MCF 10A (cell line): ENCODE data around the gene AKAP13. TPM values are rescaled to one million over a fixed set of nuclear protein-coding genes. Genes with fewer than 3 reads are reported as not detected.
A peak's percentile ranks its signal among the peaks of the same experiment; 100 is the strongest.

Source experiments
- BruUV-seq: library from RNA; stranded (reverse); fragments of 400-500 nt; replicated peaks from 2 replicates; lab custom pipeline; 2021; lab: Mats Ljungman, UMichigan
- CTCF ChIA-PET: fragments of 300-600 bp; sonication (Branson Sonifier 250); formaldehyde crosslinking; extraction: SDS; loops from one replicate; lab custom pipeline; 2021; ENCODE audit warnings: antibody characterized with exemption, inconsistent platforms; lab: Yijun Ruan, JAX
- POLR2A ChIA-PET: fragments of 300-600, 350-650 bp; sonication (Branson Sonifier 250); formaldehyde crosslinking; extraction: SDS; loops from one replicate; lab custom pipeline; 2020; ENCODE audit warnings: antibody characterized with exemption, inconsistent platforms; lab: Yijun Ruan, JAX
- DNase-seq: peaks from one replicate; pipeline ENCODE4 v3.0.0-alpha.2; 2018; ENCODE audit not compliant: unreplicated experiment
- H3K27ac Mint-ChIP-seq: one replicate; pipeline ENCODE4 v1.8.0; 2022; ENCODE audit warnings: mild to moderate bottlenecking, low read depth, mixed read lengths; ENCODE audit not compliant: unreplicated experiment
- H3K27me3 Mint-ChIP-seq: one replicate; pipeline ENCODE4 v1.8.0; 2022; ENCODE audit warnings: mixed read lengths; ENCODE audit not compliant: insufficient read depth, unreplicated experiment
- H3K36me3 Mint-ChIP-seq: one replicate; pipeline ENCODE4 v1.8.0; 2022; ENCODE audit warnings: mild to moderate bottlenecking, moderate library complexity, mixed read lengths; ENCODE audit not compliant: insufficient read depth, unreplicated experiment
- H3K4me1 Mint-ChIP-seq: one replicate; pipeline ENCODE4 v1.8.0; 2022; ENCODE audit warnings: mixed read lengths; ENCODE audit not compliant: insufficient read depth, unreplicated experiment
- H3K4me3 Mint-ChIP-seq: one replicate; pipeline ENCODE4 v1.8.0; 2022; ENCODE audit warnings: mild to moderate bottlenecking, moderate library complexity, mixed read lengths; ENCODE audit not compliant: unreplicated experiment
- H3K9me3 Mint-ChIP-seq: one replicate; pipeline ENCODE4 v1.8.0; 2022; ENCODE audit warnings: mixed read lengths; ENCODE audit not compliant: unreplicated experiment
- CTCF ChIP-seq: fragments of 200-600 bp; IDR thresholded peaks from one replicate; pipeline ENCODE4 v1.8.0; 2022; ENCODE audit warnings: antibody characterized with exemption, mild to moderate bottlenecking; ENCODE audit not compliant: unreplicated experiment
- intact Hi-C: fragments of 100-400 bp; cut with micrococcal nuclease; formaldehyde crosslinking; loops from 2 replicates; pipeline ENCODE4 v1.14.1; 2022
- total RNA-seq: library from RNA; stranded (reverse); gene quantifications from 2 replicates; pipeline ENCODE4 v1.2.3, GENCODE V29; 2022

Gene AKAP13
- total RNA-seq, 1 experiment from 2014 or later = 65.7 TPM

- H3K4me1 Mint-ChIP-seq = peaks cover 12% of the 10 kb centered on the region
- CTCF ChIA-PET = interaction anchor here (0.6 to 7.2 kb wide), 7 partner anchors 9 to 70 kb away, joined by 3 to 42 read pairs (median 3); no protein-coding TSS in a partner anchor
- intact Hi-C loops = no loop called here
- POLR2A ChIA-PET = interaction anchor here (1.0 to 2.0 kb wide), 6 partner anchors 8 to 178 kb away, joined by 3 to 13 read pairs (median 4); partner anchors contain the start of gene KLHL25
- no peaks in the 10 kb centered on the region for H3K9me3 Mint-ChIP-seq
- H3K36me3 Mint-ChIP-seq = no peaks in the 10 kb centered on the region
- peak overlapping the region; percentile 63 for H3K27ac Mint-ChIP-seq
- H3K4me3 Mint-ChIP-seq = peak overlapping the region; percentile 44
- H3K27me3 Mint-ChIP-seq = no peaks in the 10 kb centered on the region
- no TSS peak for BruUV-seq
- DNase-seq = peak; percentile 67
- TF ChIP-seq CTCF = no peak
Measured at GRCh38 chr15:85785887-85786780, 405.7 kb downstream of the AKAP13 start.

GRCh38 chr15:85786781-85787114, 406.3 kb downstream of the AKAP13 start:
- peaks cover 12% of the 10 kb centered on the region for H3K4me1 Mint-ChIP-seq
- intact Hi-C loops = no loop called here
- TF ChIP-seq CTCF = no peak
- H3K36me3 Mint-ChIP-seq = no peaks in the 10 kb centered on the region
- BruUV-seq = no TSS peak
- no peak for DNase-seq
- H3K27ac Mint-ChIP-seq = peak overlapping the region; percentile 63
- CTCF ChIA-PET = interaction anchor here (0.6 to 7.2 kb wide), 8 partner anchors 9 to 201 kb away, joined by 3 to 42 read pairs (median 3); no protein-coding TSS in a partner anchor
- H3K4me3 Mint-ChIP-seq = no peak overlapping the region
- POLR2A ChIA-PET = interaction anchor here (1.1 to 2.0 kb wide), 4 partner anchors 8 to 39 kb away, joined by 3 to 13 read pairs (median 4); partner anchors contain the start of gene KLHL25
- H3K27me3 Mint-ChIP-seq = no peaks in the 10 kb centered on the region
- no peaks in the 10 kb centered on the region for H3K9me3 Mint-ChIP-seq

GRCh38 chr15:85788771-85789495, 408.5 kb downstream of the AKAP13 start:
- intact Hi-C loops = no loop called here
- Mint-ChIP-seq H3K9me3 (no peaks in the 10 kb centered on the region), H3K27ac (no peak overlapping the region), H3K27me3 (no peaks in the 10 kb centered on the region), H3K4me3 (no peak overlapping the region), H3K36me3 (no peaks in the 10 kb centered on the region), H3K4me1 (peaks cover 27% of the 10 kb centered on the region)
- no TSS peak for BruUV-seq
- ChIA-PET POLR2A (interaction anchor here (0.7 to 1.2 kb wide), 2 partner anchors 10 to 17 kb away, joined by 3 read pairs; no protein-coding TSS in a partner anchor), CTCF (interaction anchor here (0.9 to 7.2 kb wide), 4 partner anchors 8 to 66 kb away, joined by 3 to 42 read pairs (median 8); no protein-coding TSS in a partner anchor)
- no peak for DNase-seq
- TF ChIP-seq CTCF = no peak
